DMS114 treated with DMSO at 0.1 percent for 48 hours (cell line): ENCODE data around the gene MRPL57.
"Not testable (repeated sequence)": the region's sequence is repeated elsewhere in the genome, so short reads cannot be mapped to it uniquely, and the experiment has no call there.

ENCODE experiments used
- DNase-seq: peaks from one replicate; lab custom pipeline; 2025; ENCODE audit not compliant: unreplicated experiment; lab: John Stamatoyannopoulos, UW

MRPL57 gene

GRCh38 chr13:21176215-21176981, at the start of gene MRPL57, which contains the start of gene SKA3:
TSS of gene MRPL57 (plus strand) at chr13:21176658. CDS start at chr13:21176917, 259 bp downstream.
TSS of gene SKA3 (minus strand) at chr13:21176552. CDS start at chr13:21176477, 75 bp downstream.
- DNase-seq, result peak; percentile 61

- no peak for DNase-seq
Observed at GRCh38 chr13:21130116-21130515, 46.3 kb upstream of the MRPL57 start.

- DNase-seq, result no peak
Observed at GRCh38 chr13:21133077-21133476, 43.4 kb upstream of the MRPL57 start.

- DNase-seq, result no peak
Observed at GRCh38 chr13:21134475-21134874, 42.0 kb upstream of the MRPL57 start.

GRCh38 chr13:21135833-21136232, 40.6 kb upstream of the MRPL57 start:
- DNase-seq, result not testable (repeated sequence)

GRCh38 chr13:21137696-21138095, 38.8 kb upstream of the MRPL57 start:
- DNase-seq, result no peak

- no peak for DNase-seq
Observed at GRCh38 chr13:21138561-21138960, 37.9 kb upstream of the MRPL57 start.

GRCh38 chr13:21139374-21139773, 37.1 kb upstream of the MRPL57 start:
- no peak for DNase-seq

- no peak for DNase-seq
Observed at GRCh38 chr13:21142766-21143165, 33.7 kb upstream of the MRPL57 start.

- peak; percentile 42 for DNase-seq
Observed at GRCh38 chr13:21147827-21148226, 28.6 kb upstream of the MRPL57 start.

- DNase-seq, result peak; percentile 60
Observed at GRCh38 chr13:21148557-21149258, 27.8 kb upstream of the MRPL57 start.

GRCh38 chr13:21149568-21149967, 26.9 kb upstream of the MRPL57 start:
- no peak for DNase-seq

- DNase-seq, result no peak
Observed at GRCh38 chr13:21150013-21150412, 26.4 kb upstream of the MRPL57 start.

GRCh38 chr13:21152251-21152899, 24.1 kb upstream of the MRPL57 start:
- DNase-seq, result no peak

GRCh38 chr13:21164631-21165030, 11.8 kb upstream of the MRPL57 start:
- DNase-seq, result no peak

GRCh38 chr13:21165606-21166005, 10.9 kb upstream of the MRPL57 start:
- not testable (repeated sequence) for DNase-seq

- DNase-seq, result no peak
Observed at GRCh38 chr13:21171420-21171819, 5.0 kb upstream of the MRPL57 start.

GRCh38 chr13:21173767-21174166, 2.7 kb upstream of the MRPL57 start:
- not testable (repeated sequence) for DNase-seq

- DNase-seq, result peak; percentile 27
Observed at GRCh38 chr13:21175656-21176214, 723 bp upstream of the MRPL57 start.

- DNase-seq, result no peak
Observed at GRCh38 chr13:21176982-21177284, 475 bp downstream of the MRPL57 start.

- DNase-seq, result no peak
Observed at GRCh38 chr13:21181671-21182070, 5.2 kb downstream of the MRPL57 start.

- not testable (repeated sequence) for DNase-seq
Observed at GRCh38 chr13:21186410-21186809, 10.0 kb downstream of the MRPL57 start.
